Tibial artery (tissue), 4 donors: ENCODE data around the gene THRB.

Experiments
- DNase-seq, 2 donors: peaks; one replicate each; pipeline ENCODE4 v3.0.0-alpha.2; 2019
- H3K27ac ChIP-seq, 2 donors: fragments of 200-600 bp; sonication (generic) in 1 of 2; 1 replicate in 1 of 2; 2 replicates in 1 of 2; pipeline ENCODE4 v1.5.1; 2018 to 2019; ENCODE audit warnings: mild to moderate bottlenecking in 1 of 2
- H3K27me3 ChIP-seq, 2 donors: fragments of 200-600 bp; sonication (generic) in 1 of 2; one replicate each; pipeline versions ENCODE4 v1.5.1 to v1.6.0; 2016 to 2019
- H3K36me3 ChIP-seq, 3 donors: fragments of 200-600 bp; sonication (generic) in 2 of 3; one replicate each; pipeline ENCODE4 v1.5.1; 2016 to 2019; ENCODE audit warnings: mild to moderate bottlenecking in 2 of 3
- H3K4me1 ChIP-seq, 4 donors: fragments of 200-600 bp; sonication (generic) in 2 of 4; 1 replicate in 3 of 4; 2 replicates in 1 of 4; pipeline ENCODE4 v1.5.1; 2016 to 2019
- H3K4me3 ChIP-seq, 2 donors: fragments of 200-600 bp; sonication (generic) in 1 of 2; 1 replicate in 1 of 2; 2 replicates in 1 of 2; pipeline ENCODE4 v1.5.1; 2018 to 2019; ENCODE audit warnings: mild to moderate bottlenecking in 2 of 2
- H3K9me3 ChIP-seq, 3 donors: fragments of 200-600 bp; sonication (generic) in 1 of 3; one replicate each; pipeline ENCODE4 v1.5.1; 2016 to 2019
- CTCF ChIP-seq, 2 experiments: fragments of 200-600 bp in 1 of 2; fragments of 450-650 bp in 1 of 2; IDR thresholded peaks; one replicate each; pipeline ENCODE4 v1.5.1; 2017 to 2019; ENCODE audit warnings: antibody characterized with exemption in 2 of 2, mild to moderate bottlenecking in 1 of 2, moderate library complexity in 1 of 2
- intact Hi-C: fragments of 100-400 bp; cut with DNase I; formaldehyde crosslinking; loops from one replicate; pipeline ENCODE4 v1.15.0; 2023; ENCODE audit warnings: low total_unique reads

The THRB gene

GRCh38 chr3:24184528-24185176 is 310.0 kb downstream of the THRB start:
- no peak for TF ChIP-seq CTCF (IDR thresholded peaks at IDR 0.05)
- H3K27ac ChIP-seq, result peak overlapping the region in 1 of 2 donors; percentile 74
- no peaks in the 10 kb centered on the region for H3K36me3 ChIP-seq
- no peak overlapping the region for H3K4me3 ChIP-seq
- H3K4me1 ChIP-seq, result peaks cover 0 to 62% (median 13%) of the 10 kb centered on the region in 4 donors
- no peaks in the 10 kb centered on the region for H3K27me3 ChIP-seq
- DNase-seq, result no peak
- intact Hi-C loops, result no loop called here
- H3K9me3 ChIP-seq, result no peaks in the 10 kb centered on the region

GRCh38 chr3:24182756-24183155 is 311.9 kb downstream of the THRB start:
- H3K27me3 ChIP-seq, result no peaks in the 10 kb centered on the region
- H3K4me3 ChIP-seq, result no peak overlapping the region
- no peak for TF ChIP-seq CTCF (IDR thresholded peaks at IDR 0.05)
- H3K36me3 ChIP-seq, result no peaks in the 10 kb centered on the region
- peak overlapping the region; percentile 74 to 76 for H3K27ac ChIP-seq
- DNase-seq, result no peak
- intact Hi-C loops, result no loop called here
- no peaks in the 10 kb centered on the region for H3K9me3 ChIP-seq
- H3K4me1 ChIP-seq, result peaks cover 0 to 70% (median 13%) of the 10 kb centered on the region in 4 donors

GRCh38 chr3:24181256-24181655 is 313.4 kb downstream of the THRB start:
- intact Hi-C loops, result no loop called here
- Histone ChIP-seq H3K9me3 (no peaks in the 10 kb centered on the region), H3K27ac (peak overlapping the region; percentile 0 to 74), H3K27me3 (no peaks in the 10 kb centered on the region), H3K4me3 (no peak overlapping the region), H3K4me1 (peaks cover 0 to 81% (median 20%) of the 10 kb centered on the region in 4 donors), H3K36me3 (no peaks in the 10 kb centered on the region)
- TF ChIP-seq CTCF (IDR thresholded peaks at IDR 0.05), result no peak
- no peak for DNase-seq

GRCh38 chr3:24180616-24181015 is 314.0 kb downstream of the THRB start:
- DNase-seq, result no peak

GRCh38 chr3:24177201-24177600 is 317.4 kb downstream of the THRB start:
- H3K27me3 ChIP-seq, result no peaks in the 10 kb centered on the region
- peak overlapping the region; percentile 20 to 74 for H3K27ac ChIP-seq
- no peaks in the 10 kb centered on the region for H3K36me3 ChIP-seq
- no peak overlapping the region for H3K4me3 ChIP-seq
- H3K4me1 ChIP-seq, result peaks cover 0 to 71% (median 10%) of the 10 kb centered on the region in 4 donors
- intact Hi-C loops, result no loop called here
- DNase-seq, result no peak
- TF ChIP-seq CTCF (IDR thresholded peaks at IDR 0.05), result no peak
- H3K9me3 ChIP-seq, result no peaks in the 10 kb centered on the region

More at GRCh38 chr3:24180616-24181015, 314.0 kb downstream of the THRB start:
- intact Hi-C loops, result no loop called here
- H3K27me3 ChIP-seq, result no peaks in the 10 kb centered on the region
- no peak for TF ChIP-seq CTCF (IDR thresholded peaks at IDR 0.05)
- H3K4me1 ChIP-seq, result peaks cover 0 to 81% (median 19%) of the 10 kb centered on the region in 4 donors
- no peaks in the 10 kb centered on the region for H3K9me3 ChIP-seq
- H3K27ac ChIP-seq, result peak overlapping the region; percentile 0 to 74
- H3K4me3 ChIP-seq, result no peak overlapping the region
- H3K36me3 ChIP-seq, result no peaks in the 10 kb centered on the region
